Nephron progenitor cell (in vitro differentiated cells): ENCODE data around the gene SPDYE4.

Experiments used
- DNase-seq: peaks from one replicate; pipeline ENCODE4 v3.0.0; 2021
- H3K27ac Mint-ChIP-seq: 2 replicates; pipeline ENCODE4 v1.8.0; 2021; ENCODE audit warnings: mild to moderate bottlenecking, moderate library complexity, mixed read lengths
- H3K27me3 Mint-ChIP-seq: 2 replicates; pipeline ENCODE4 v1.8.0; 2021; ENCODE audit warnings: mild to moderate bottlenecking, low read depth, mixed read lengths; ENCODE audit not compliant: poor library complexity
- H3K36me3 Mint-ChIP-seq: 2 replicates; pipeline ENCODE4 v1.8.0; 2021; ENCODE audit warnings: low read depth, mixed read lengths
- H3K4me1 Mint-ChIP-seq: 2 replicates; pipeline ENCODE4 v1.8.0; 2021; ENCODE audit warnings: mixed read lengths
- H3K4me3 Mint-ChIP-seq: 2 replicates; pipeline ENCODE4 v1.8.0; 2021; ENCODE audit warnings: mild to moderate bottlenecking, moderate library complexity, mixed read lengths
- H3K9me3 Mint-ChIP-seq: 2 replicates; pipeline ENCODE4 v1.8.0; 2021; ENCODE audit warnings: mild to moderate bottlenecking, moderate library complexity, mixed read lengths
- TF ChIP-seq, protein P1 (sequence below): fragments of 200-600 bp; sonication (generic); IDR thresholded peaks from 2 replicates; pipeline ENCODE4 v1.5.0; 2021; ENCODE audit warnings: antibody characterized with exemption

SPDYE4 gene

DNA sequence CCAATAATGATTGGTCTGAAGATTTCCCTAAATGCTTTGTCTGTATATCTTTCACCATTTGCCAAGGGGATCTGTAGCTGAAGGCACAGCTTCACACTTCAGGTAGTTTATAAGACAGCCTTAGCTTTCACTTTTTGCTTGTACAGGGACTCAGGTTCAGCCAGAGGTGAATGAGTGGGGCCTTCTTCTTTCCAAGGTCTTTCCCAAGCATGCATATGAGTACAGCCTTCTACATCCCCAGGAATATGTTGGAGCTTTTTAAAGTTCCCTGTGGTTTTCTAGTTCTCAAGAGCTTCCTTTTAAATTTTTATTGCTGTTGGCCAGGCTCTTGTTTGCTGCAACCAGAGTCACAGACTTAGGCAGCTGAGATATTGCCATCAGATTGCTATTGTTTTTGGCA is 17.9 kb upstream of the SPDYE4 start:
- H3K9me3 Mint-ChIP-seq: peaks cover 26% of the 10 kb centered on the region
- no peaks in the 10 kb centered on the region for H3K36me3 Mint-ChIP-seq
- TF ChIP-seq, protein P1, sequence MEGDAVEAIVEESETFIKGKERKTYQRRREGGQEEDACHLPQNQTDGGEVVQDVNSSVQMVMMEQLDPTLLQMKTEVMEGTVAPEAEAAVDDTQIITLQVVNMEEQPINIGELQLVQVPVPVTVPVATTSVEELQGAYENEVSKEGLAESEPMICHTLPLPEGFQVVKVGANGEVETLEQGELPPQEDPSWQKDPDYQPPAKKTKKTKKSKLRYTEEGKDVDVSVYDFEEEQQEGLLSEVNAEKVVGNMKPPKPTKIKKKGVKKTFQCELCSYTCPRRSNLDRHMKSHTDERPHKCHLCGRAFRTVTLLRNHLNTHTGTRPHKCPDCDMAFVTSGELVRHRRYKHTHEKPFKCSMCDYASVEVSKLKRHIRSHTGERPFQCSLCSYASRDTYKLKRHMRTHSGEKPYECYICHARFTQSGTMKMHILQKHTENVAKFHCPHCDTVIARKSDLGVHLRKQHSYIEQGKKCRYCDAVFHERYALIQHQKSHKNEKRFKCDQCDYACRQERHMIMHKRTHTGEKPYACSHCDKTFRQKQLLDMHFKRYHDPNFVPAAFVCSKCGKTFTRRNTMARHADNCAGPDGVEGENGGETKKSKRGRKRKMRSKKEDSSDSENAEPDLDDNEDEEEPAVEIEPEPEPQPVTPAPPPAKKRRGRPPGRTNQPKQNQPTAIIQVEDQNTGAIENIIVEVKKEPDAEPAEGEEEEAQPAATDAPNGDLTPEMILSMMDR: no peak
- peaks cover 13% of the 10 kb centered on the region for H3K27me3 Mint-ChIP-seq
- no peak overlapping the region for H3K4me3 Mint-ChIP-seq
- no peak overlapping the region for H3K27ac Mint-ChIP-seq
- H3K4me1 Mint-ChIP-seq: no peaks in the 10 kb centered on the region
- no peak for DNase-seq

DNA sequence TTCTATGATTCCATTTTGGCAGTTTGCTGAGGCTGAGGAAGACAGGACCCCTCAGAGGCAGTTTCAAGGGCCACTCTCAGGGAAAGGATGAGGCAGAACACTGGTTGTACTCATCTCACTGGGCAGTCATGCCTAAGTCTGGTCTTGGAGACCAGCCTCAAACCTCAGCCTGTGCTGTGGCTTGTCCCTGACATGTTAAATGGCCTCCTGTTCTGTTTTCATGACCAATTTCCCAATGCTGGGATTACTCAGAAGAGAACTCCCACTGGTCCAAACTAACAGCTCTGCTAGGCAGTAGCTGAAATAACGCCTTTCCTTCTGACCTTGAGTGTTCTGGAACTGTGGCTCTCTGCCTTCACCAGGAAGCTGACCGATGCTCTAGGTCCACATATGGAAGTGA is 8.4 kb upstream of the SPDYE4 start:
- no peak for DNase-seq
- Mint-ChIP-seq H3K27me3 (no peaks in the 10 kb centered on the region), H3K27ac (no peak overlapping the region), H3K4me3 (no peak overlapping the region), H3K4me1 (no peaks in the 10 kb centered on the region), H3K36me3 (no peaks in the 10 kb centered on the region), H3K9me3 (peaks cover 15% of the 10 kb centered on the region)
- TF ChIP-seq, protein P1: no peak

DNA sequence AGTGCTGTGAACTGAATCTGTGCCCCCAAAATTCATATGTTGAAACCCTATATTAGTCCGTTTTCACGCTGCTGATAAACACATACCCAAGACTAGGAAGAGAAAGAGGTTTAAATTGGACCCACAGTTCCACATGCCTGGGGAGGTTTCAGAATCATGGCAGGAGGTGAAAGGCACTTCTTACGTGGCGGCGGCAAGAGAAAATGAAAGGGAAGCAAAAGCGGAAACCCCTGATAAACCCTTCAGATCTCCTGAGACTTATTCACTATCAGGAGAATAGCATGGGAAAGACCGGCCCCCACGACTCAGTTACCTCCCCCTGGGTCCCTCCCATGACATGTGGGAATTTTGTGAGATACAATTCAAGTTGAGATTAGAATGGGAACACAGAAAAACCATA is 3.7 kb upstream of the SPDYE4 start:
- Mint-ChIP-seq H3K4me1 (peaks cover 12% of the 10 kb centered on the region), H3K36me3 (no peaks in the 10 kb centered on the region), H3K4me3 (no peak overlapping the region), H3K9me3 (peaks cover 15% of the 10 kb centered on the region), H3K27me3 (peaks cover 5% of the 10 kb centered on the region), H3K27ac (no peak overlapping the region)
- no peak for DNase-seq
- TF ChIP-seq, protein P1: no peak

DNA sequence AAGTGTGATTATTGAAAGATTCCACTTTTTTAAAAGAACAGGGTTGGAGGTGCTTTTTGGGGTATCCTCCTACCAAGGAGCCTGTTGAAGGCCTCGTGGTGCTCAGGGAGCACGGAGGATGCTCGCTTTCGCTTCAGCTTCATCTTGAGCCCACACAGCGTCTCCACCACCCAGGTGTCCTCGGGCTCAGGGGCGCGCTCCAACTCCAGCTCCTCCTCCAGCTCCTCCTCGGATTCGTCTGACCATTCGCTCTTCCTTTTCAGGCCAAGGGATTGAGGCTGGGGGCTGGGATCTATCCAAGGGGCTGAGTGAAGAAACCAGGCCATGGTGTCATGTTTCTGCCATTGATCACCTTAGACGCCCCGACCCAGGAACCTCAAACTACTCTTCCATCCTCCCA is 1.2 kb downstream of the SPDYE4 start:
- Mint-ChIP-seq H3K27ac (no peak overlapping the region), H3K4me3 (no peak overlapping the region), H3K4me1 (peaks cover 12% of the 10 kb centered on the region), H3K36me3 (no peaks in the 10 kb centered on the region), H3K9me3 (peaks cover 8% of the 10 kb centered on the region), H3K27me3 (peaks cover 8% of the 10 kb centered on the region)
- DNase-seq: no peak
- TF ChIP-seq, protein P1: no peak

DNA sequence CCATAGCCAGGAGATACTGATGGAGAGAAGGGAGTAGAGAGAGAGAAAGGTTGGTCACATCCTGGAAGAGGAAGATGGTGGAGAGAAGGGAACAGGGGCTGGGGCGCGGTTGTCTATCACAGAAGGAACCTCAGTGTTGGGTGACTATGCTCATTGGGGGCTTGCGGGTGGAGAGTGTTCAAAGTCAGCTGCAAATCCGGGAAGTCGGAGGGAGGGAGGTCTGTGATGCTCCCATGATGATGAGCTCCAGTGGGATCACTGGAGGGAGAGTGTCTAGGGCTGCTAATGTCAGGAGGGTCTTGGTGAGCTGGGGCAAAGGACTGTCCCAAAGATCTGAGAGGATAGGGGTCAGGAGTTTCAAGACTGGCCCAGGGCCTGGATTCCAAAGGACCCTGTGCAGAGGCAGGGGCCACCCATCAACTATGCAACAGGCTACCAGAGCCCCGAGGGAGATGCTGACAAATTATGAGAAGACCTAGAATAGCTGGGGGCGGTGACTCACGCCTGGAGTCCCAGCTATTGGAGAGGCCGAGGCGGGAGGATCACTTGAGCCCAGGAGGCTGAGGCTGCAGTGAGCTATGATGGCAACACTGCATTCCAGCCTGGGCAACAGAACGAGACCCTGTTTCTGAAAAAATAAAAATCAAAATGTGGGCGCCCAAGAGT is 2.6 kb downstream of the SPDYE4 start:
- peak overlapping the region; percentile 0 for H3K27ac Mint-ChIP-seq
- H3K36me3 Mint-ChIP-seq: no peaks in the 10 kb centered on the region
- TF ChIP-seq, protein P1: no peak
- H3K27me3 Mint-ChIP-seq: peaks cover 5% of the 10 kb centered on the region
- H3K4me3 Mint-ChIP-seq: no peak overlapping the region
- H3K9me3 Mint-ChIP-seq: peaks cover 3% of the 10 kb centered on the region
- no peak for DNase-seq
- peaks cover 12% of the 10 kb centered on the region for H3K4me1 Mint-ChIP-seq

DNA sequence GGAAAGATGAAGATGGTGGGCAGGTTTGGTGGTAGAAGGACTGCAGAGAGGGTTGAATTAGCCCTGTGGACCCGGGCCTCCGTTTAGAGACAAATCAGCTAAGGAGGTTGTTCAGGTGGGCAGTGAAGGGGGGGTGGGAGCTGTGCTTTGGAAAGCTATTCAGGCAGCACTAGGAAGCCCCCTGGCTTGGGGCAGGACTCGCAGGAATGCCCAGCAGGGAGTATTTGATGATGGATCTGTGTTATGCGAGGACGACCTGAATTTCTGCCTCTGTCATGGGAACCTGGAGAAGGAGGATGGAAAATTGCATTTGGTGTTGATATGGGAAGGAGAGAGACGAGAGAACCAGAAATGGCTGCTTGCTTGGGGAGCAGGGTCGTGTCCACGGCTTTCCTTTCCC is 3.5 kb downstream of the SPDYE4 start:
- peaks cover 13% of the 10 kb centered on the region for H3K4me1 Mint-ChIP-seq
- no peak overlapping the region for H3K27ac Mint-ChIP-seq
- H3K36me3 Mint-ChIP-seq: no peaks in the 10 kb centered on the region
- H3K9me3 Mint-ChIP-seq: peaks cover 3% of the 10 kb centered on the region
- H3K4me3 Mint-ChIP-seq: no peak overlapping the region
- TF ChIP-seq, protein P1: no peak
- no peak for DNase-seq
- H3K27me3 Mint-ChIP-seq: peaks cover 3% of the 10 kb centered on the region
